SU-DHL-6 (cell line): Measurements from ENCODE around the gene OR2AJ1.

Experiments used
- H2AFZ ChIP-seq: fragments of 200-600 bp; sonication (generic); 2 replicates; pipeline ENCODE4 v1.6.1; 2014; ENCODE audit warnings: low read depth, mild to moderate bottlenecking, moderate library complexity, mixed read lengths, antibody characterized with exemption, low read length; ENCODE audit not compliant: severe bottlenecking
- H3F3A ChIP-seq: fragments of 200-600 bp; shearing (Covaris generic); 2 replicates; pipeline ENCODE4 v1.6.0; 2016; ENCODE audit warnings: antibody characterized with exemption, mild to moderate bottlenecking; ENCODE audit not compliant: insufficient read depth
- H3K27ac ChIP-seq: fragments of 200-600 bp; sonication (generic); 2 replicates; pipeline ENCODE4 v1.5.1; 2016; ENCODE audit warnings: low read depth, mild to moderate bottlenecking, low read length, moderate library complexity, mixed read lengths
- H3K27me3 ChIP-seq: fragments of 200-600 bp; sonication (generic), shearing (Covaris generic); 2 replicates; pipeline ENCODE4 v1.6.0; 2014; ENCODE audit warnings: mild to moderate bottlenecking, low read length
- H3K36me3 ChIP-seq: fragments of 200-600 bp; sonication (generic); 2 replicates; pipeline ENCODE4 v1.6.1; 2014; ENCODE audit warnings: mild to moderate bottlenecking, low read length, mixed read lengths
- H3K4me2 ChIP-seq: fragments of 300-600, 200-600 bp; shearing (Covaris generic), sonication (generic); 2 replicates; pipeline ENCODE4 v1.6.0; 2014; ENCODE audit warnings: low read length, low read depth, mild to moderate bottlenecking; ENCODE audit not compliant: poor library complexity, severe bottlenecking
- H3K4me3 ChIP-seq: fragments of 200-600 bp; sonication (generic); 2 replicates; pipeline ENCODE4 v1.5.1; 2014; ENCODE audit warnings: antibody characterized with exemption, low read length, mild to moderate bottlenecking, mixed read lengths; ENCODE audit not compliant: insufficient read depth, poor library complexity, severe bottlenecking
- H3K79me2 ChIP-seq: fragments of 200-600 bp; sonication (generic); 2 replicates; pipeline ENCODE4 v1.6.1; 2014; ENCODE audit warnings: mild to moderate bottlenecking, low read length, moderate library complexity; ENCODE audit not compliant: insufficient read depth
- H3K9ac ChIP-seq: fragments of 200-600 bp; sonication (generic); 2 replicates; pipeline ENCODE4 v1.7.0; 2014; ENCODE audit warnings: mild to moderate bottlenecking, low read length
- H3K9me2 ChIP-seq: fragments of 200-600 bp; sonication (generic); replicated peaks from 2 replicates; pipeline ENCODE4 v1.6.1; 2014; ENCODE audit warnings: low read length; ENCODE audit not compliant: insufficient read depth
- H3K9me3 ChIP-seq: fragments of 200-600 bp; sonication (generic); 2 replicates; pipeline ENCODE4 v1.6.1; 2014; ENCODE audit warnings: low read length, mixed read lengths; ENCODE audit not compliant: insufficient read depth
- H4K20me1 ChIP-seq: fragments of 200-600 bp; sonication (generic); 2 replicates; pipeline ENCODE4 v1.6.1; 2014; ENCODE audit warnings: low read depth, mild to moderate bottlenecking, antibody characterized with exemption, low read length, moderate library complexity, mixed read lengths
- EZH2phosphoT487 ChIP-seq: fragments of 200-600 bp; sonication (generic), shearing (Covaris generic); conservative IDR thresholded peaks from 2 replicates; pipeline ENCODE4 v1.6.1; 2018; ENCODE audit warnings: mild to moderate bottlenecking, antibody characterized with exemption, low read length, moderate library complexity, mixed read lengths
- TF ChIP-seq, protein P1 (sequence below): fragments of 200-600 bp; sonication (generic); IDR thresholded peaks from one replicate; pipeline ENCODE4 v1.5.1; 2017; ENCODE audit warnings: antibody characterized with exemption, mild to moderate bottlenecking, low read length, moderate library complexity; ENCODE audit not compliant: insufficient read depth, poor library complexity, severe bottlenecking

Gene OR2AJ1

DNA sequence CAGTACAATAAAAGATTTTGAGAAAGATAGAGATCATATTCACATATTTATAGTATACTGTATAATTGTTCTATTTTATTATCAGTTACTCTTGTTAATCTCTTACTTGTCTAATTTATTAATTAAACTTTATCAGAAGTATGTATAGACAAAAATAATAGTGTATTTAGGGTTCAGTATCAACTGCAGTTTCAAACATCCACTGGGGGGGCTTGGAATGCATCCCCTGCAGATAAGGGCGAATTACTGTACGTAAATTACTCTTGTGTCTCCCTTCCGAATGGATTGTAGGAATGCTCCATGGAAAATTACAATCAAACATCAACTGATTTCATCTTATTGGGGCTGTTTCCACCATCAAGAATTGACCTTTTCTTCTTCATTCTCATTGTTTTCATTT, 23.9 kb downstream of the OR2AJ1 start, which contains the start of gene OR2L8:
OR2L8 (plus strand) TSS at position 301 of the 400 bp plus-strand sequence; CDS start at position 301, 0 bp downstream.
- Histone ChIP-seq H3K9ac (no peak within 1 kb of the TSS), H3K4me2 (no peak within 1 kb of the TSS), H3K27me3 (no peaks in the 10 kb centered on the region), H3F3A (no peaks in the 10 kb centered on the region), H3K79me2 (no peaks in the 10 kb centered on the region), H3K36me3 (no peaks in the 10 kb centered on the region), H3K27ac (no peak within 1 kb of the TSS), H2AFZ (no peak within 1 kb of the TSS), H3K9me2 (no peaks in the 10 kb centered on the region), H3K9me3 (no peaks in the 10 kb centered on the region), H4K20me1 (no peaks in the 10 kb centered on the region), H3K4me3 (no peak within 1 kb of the TSS)
- TF ChIP-seq, protein P1, sequence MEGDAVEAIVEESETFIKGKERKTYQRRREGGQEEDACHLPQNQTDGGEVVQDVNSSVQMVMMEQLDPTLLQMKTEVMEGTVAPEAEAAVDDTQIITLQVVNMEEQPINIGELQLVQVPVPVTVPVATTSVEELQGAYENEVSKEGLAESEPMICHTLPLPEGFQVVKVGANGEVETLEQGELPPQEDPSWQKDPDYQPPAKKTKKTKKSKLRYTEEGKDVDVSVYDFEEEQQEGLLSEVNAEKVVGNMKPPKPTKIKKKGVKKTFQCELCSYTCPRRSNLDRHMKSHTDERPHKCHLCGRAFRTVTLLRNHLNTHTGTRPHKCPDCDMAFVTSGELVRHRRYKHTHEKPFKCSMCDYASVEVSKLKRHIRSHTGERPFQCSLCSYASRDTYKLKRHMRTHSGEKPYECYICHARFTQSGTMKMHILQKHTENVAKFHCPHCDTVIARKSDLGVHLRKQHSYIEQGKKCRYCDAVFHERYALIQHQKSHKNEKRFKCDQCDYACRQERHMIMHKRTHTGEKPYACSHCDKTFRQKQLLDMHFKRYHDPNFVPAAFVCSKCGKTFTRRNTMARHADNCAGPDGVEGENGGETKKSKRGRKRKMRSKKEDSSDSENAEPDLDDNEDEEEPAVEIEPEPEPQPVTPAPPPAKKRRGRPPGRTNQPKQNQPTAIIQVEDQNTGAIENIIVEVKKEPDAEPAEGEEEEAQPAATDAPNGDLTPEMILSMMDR: no peak
- TF ChIP-seq EZH2phosphoT487: no peak

DNA sequence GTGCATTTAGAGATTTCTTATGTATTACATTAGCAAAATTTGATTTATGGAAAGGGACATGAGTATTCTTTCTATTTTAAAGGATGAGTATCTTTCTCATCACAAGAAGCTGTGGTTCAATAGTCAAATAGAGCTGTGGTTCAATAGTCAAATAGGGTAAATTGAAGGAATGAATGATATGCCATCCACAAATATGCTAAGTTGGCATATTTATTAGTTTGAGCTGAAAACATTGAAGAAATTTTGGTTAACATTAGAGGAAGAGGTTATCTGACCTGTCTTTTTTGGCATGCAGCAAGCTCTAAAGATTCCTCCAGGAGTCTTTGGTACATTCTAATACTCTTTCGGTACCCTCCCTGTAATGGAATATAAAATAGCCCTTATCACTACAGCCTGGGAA, 28.7 kb downstream of the OR2AJ1 start:
- Histone ChIP-seq H3K9me2 (no peaks in the 10 kb centered on the region), H3F3A (no peaks in the 10 kb centered on the region), H3K27me3 (no peaks in the 10 kb centered on the region), H2AFZ (no peak overlapping the region), H3K4me3 (no peak overlapping the region), H3K27ac (no peak overlapping the region), H3K79me2 (no peaks in the 10 kb centered on the region), H3K4me2 (no peak overlapping the region), H3K9ac (no peak overlapping the region), H4K20me1 (no peaks in the 10 kb centered on the region), H3K9me3 (no peaks in the 10 kb centered on the region), H3K36me3 (no peaks in the 10 kb centered on the region)
- TF ChIP-seq EZH2phosphoT487: no peak
- TF ChIP-seq, protein P1: no peak

DNA sequence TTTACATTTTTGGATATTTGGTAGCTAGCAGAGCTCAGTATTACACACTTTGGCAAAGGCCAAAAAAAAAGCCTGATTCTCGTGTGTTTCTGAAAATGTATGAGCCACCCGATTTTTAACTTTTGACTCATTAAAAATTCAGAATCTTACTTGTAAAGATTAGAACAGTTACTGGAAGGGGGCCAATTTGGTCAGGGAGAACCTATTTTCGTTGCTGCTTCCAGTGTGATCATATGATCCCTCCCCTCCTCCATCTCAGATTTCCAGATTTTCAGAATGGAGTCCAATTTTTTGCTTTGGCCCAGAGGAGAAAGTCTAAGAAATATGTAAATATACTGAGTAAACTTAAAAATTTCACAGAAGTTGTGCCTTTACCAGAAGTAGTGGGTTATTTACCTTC, 37.1 kb downstream of the OR2AJ1 start:
- no peaks in the 10 kb centered on the region for H3F3A ChIP-seq
- H3K27ac ChIP-seq: no peak overlapping the region
- no peak overlapping the region for H3K4me3 ChIP-seq
- H3K27me3 ChIP-seq: no peaks in the 10 kb centered on the region
- no peaks in the 10 kb centered on the region for H3K9me3 ChIP-seq
- H4K20me1 ChIP-seq: no peaks in the 10 kb centered on the region
- TF ChIP-seq, protein P1: no peak
- TF ChIP-seq EZH2phosphoT487: no peak
- no peak overlapping the region for H2AFZ ChIP-seq
- H3K79me2 ChIP-seq: no peaks in the 10 kb centered on the region
- no peaks in the 10 kb centered on the region for H3K9me2 ChIP-seq
- no peaks in the 10 kb centered on the region for H3K36me3 ChIP-seq
- H3K9ac ChIP-seq: no peak overlapping the region
- H3K4me2 ChIP-seq: no peak overlapping the region
